NCI-H2107 treated with DMSO at 0.1 percent for 48 hours (cell line): Measurements from ENCODE around the gene CDK5RAP1.
A peak's percentile ranks its signal among the peaks of the same experiment; 100 is the strongest.
"Not testable (repeated sequence)": the region's sequence is repeated elsewhere in the genome, so short reads cannot be mapped to it uniquely, and the experiment has no call there.

Experiments
- DNase-seq: peaks from one replicate; lab custom pipeline; 2025; ENCODE audit not compliant: unreplicated experiment; lab: John Stamatoyannopoulos, UW

The CDK5RAP1 gene

GRCh38 chr20:33401184-33401920 is at the start of gene CDK5RAP1:
CDK5RAP1 (minus strand) TSS chr20:33401519; CDS start chr20:33397064, 4,455 bp downstream.
- peak; percentile 7 for DNase-seq

- DNase-seq: no peak
These were observed 49.5 kb upstream of the CDK5RAP1 start for GRCh38 chr20:33450867-33451266.

- no peak for DNase-seq
These were observed 44.7 kb upstream of the CDK5RAP1 start for GRCh38 chr20:33445881-33446625.

- DNase-seq: no peak
These were observed 43.7 kb upstream of the CDK5RAP1 start for GRCh38 chr20:33444797-33445560.

- DNase-seq: peak; percentile 31
These were observed 42.4 kb upstream of the CDK5RAP1 start, which contains the start of gene SNTA1 for GRCh38 chr20:33443512-33444239. SNTA1 (minus strand) TSS chr20:33443763; CDS start chr20:33443620, 143 bp downstream.

GRCh38 chr20:33443006-33443511 is 41.7 kb upstream of the CDK5RAP1 start:
- no peak for DNase-seq

GRCh38 chr20:33442136-33443005 is 41.1 kb upstream of the CDK5RAP1 start:
- DNase-seq: no peak

- no peak for DNase-seq
These were observed 40.0 kb upstream of the CDK5RAP1 start for GRCh38 chr20:33441142-33441955.

GRCh38 chr20:33440562-33440961 is 39.2 kb upstream of the CDK5RAP1 start:
- not testable (repeated sequence) for DNase-seq

GRCh38 chr20:33438481-33438880 is 37.2 kb upstream of the CDK5RAP1 start:
- DNase-seq: no peak

GRCh38 chr20:33437141-33437911 is 36.0 kb upstream of the CDK5RAP1 start:
- DNase-seq: no peak

GRCh38 chr20:33434434-33434833 is 33.1 kb upstream of the CDK5RAP1 start:
- no peak for DNase-seq

- DNase-seq: no peak
These were observed 32.3 kb upstream of the CDK5RAP1 start for GRCh38 chr20:33433465-33434234.

- no peak for DNase-seq
These were observed 30.6 kb upstream of the CDK5RAP1 start for GRCh38 chr20:33431797-33432381.

GRCh38 chr20:33423875-33424274 is 22.6 kb upstream of the CDK5RAP1 start:
- not testable (repeated sequence) for DNase-seq

GRCh38 chr20:33423141-33423834 is 22.0 kb upstream of the CDK5RAP1 start:
- no peak for DNase-seq
